Hematopoietic multipotent progenitor cell treated with erythropoietin and hydrocortisone succinate and interleukin-3 and kit ligand, for 8 days (in vitro differentiated cells): ENCODE data around the gene CTR9.

ENCODE experiments used
- DNase-seq: peaks from one replicate; pipeline ENCODE4 v3.0.0-alpha.2; 2015

CTR9 gene

GRCh38 chr11:10743354-10744000 is 7.6 kb upstream of the CTR9 start:
- no peak for DNase-seq

- DNase-seq, result peak; percentile 48
Observed at GRCh38 chr11:10744206-10744605, 6.8 kb upstream of the CTR9 start.

GRCh38 chr11:10746871-10747270 is 4.2 kb upstream of the CTR9 start:
- DNase-seq, result no peak

GRCh38 chr11:10747733-10748132 is 3.3 kb upstream of the CTR9 start:
- no peak for DNase-seq

- DNase-seq, result no peak
Observed at GRCh38 chr11:10749476-10749875, 1.6 kb upstream of the CTR9 start.

- DNase-seq, result no peak
Observed at GRCh38 chr11:10751581-10751940, 515 bp downstream of the CTR9 start.

GRCh38 chr11:10752061-10752460 is 1.0 kb downstream of the CTR9 start:
- no peak for DNase-seq

- no peak for DNase-seq
Observed at GRCh38 chr11:10752486-10752885, 1.4 kb downstream of the CTR9 start.

- peak; percentile 68 for DNase-seq
Observed at GRCh38 chr11:10758957-10759356, 7.9 kb downstream of the CTR9 start.

- no peak for DNase-seq
Observed at GRCh38 chr11:10761085-10761698, 10.1 kb downstream of the CTR9 start.

- no peak for DNase-seq
Observed at GRCh38 chr11:10762185-10762584, 11.1 kb downstream of the CTR9 start.

GRCh38 chr11:10762913-10763421 is 11.9 kb downstream of the CTR9 start:
- DNase-seq, result no peak

- DNase-seq, result no peak
Observed at GRCh38 chr11:10763766-10764165, 12.7 kb downstream of the CTR9 start.

GRCh38 chr11:10764412-10764811 is 13.4 kb downstream of the CTR9 start:
- DNase-seq, result no peak

GRCh38 chr11:10770626-10771254 is 19.7 kb downstream of the CTR9 start:
- DNase-seq, result peak; percentile 49

- DNase-seq, result no peak
Observed at GRCh38 chr11:10771457-10771856, 20.4 kb downstream of the CTR9 start.

GRCh38 chr11:10774811-10775210 is 23.8 kb downstream of the CTR9 start:
- no peak for DNase-seq

- DNase-seq, result no peak
Observed at GRCh38 chr11:10777393-10777793, 26.3 kb downstream of the CTR9 start.

GRCh38 chr11:10777806-10778205 is 26.8 kb downstream of the CTR9 start:
- DNase-seq, result no peak

GRCh38 chr11:10778217-10778970 is 27.3 kb downstream of the CTR9 start:
- no peak for DNase-seq

GRCh38 chr11:10779086-10779485 is 28.0 kb downstream of the CTR9 start:
- no peak for DNase-seq

- DNase-seq, result no peak
Observed at GRCh38 chr11:10780040-10780439, 29.0 kb downstream of the CTR9 start.
